Coronary artery (tissue), 2 donors: Measurements from ENCODE around the gene PNPLA5.
"Not testable (repeated sequence)": the region's sequence is repeated elsewhere in the genome, so short reads cannot be mapped to it uniquely, and the experiment has no call there.

ENCODE experiments used
- DNase-seq: peaks from one replicate; pipeline ENCODE4 v3.0.0-alpha.2; 2017; ENCODE audit warnings: low spot score
- H3K27ac ChIP-seq, 2 donors: fragments of 200-600 bp; sonication (generic); one replicate each; pipeline ENCODE4 v1.5.1; 2016 to 2019
- H3K4me3 ChIP-seq: fragments of 200-600 bp; sonication (generic); 2 replicates; pipeline ENCODE4 v1.5.1; 2016; ENCODE audit warnings: mild to moderate bottlenecking, moderate library complexity
- TF ChIP-seq, protein P1 (sequence below): fragments of 200-600 bp; sonication (generic); IDR thresholded peaks from one replicate; pipeline ENCODE4 v1.5.1; 2019; ENCODE audit warnings: antibody characterized with exemption

The PNPLA5 gene

DNA sequence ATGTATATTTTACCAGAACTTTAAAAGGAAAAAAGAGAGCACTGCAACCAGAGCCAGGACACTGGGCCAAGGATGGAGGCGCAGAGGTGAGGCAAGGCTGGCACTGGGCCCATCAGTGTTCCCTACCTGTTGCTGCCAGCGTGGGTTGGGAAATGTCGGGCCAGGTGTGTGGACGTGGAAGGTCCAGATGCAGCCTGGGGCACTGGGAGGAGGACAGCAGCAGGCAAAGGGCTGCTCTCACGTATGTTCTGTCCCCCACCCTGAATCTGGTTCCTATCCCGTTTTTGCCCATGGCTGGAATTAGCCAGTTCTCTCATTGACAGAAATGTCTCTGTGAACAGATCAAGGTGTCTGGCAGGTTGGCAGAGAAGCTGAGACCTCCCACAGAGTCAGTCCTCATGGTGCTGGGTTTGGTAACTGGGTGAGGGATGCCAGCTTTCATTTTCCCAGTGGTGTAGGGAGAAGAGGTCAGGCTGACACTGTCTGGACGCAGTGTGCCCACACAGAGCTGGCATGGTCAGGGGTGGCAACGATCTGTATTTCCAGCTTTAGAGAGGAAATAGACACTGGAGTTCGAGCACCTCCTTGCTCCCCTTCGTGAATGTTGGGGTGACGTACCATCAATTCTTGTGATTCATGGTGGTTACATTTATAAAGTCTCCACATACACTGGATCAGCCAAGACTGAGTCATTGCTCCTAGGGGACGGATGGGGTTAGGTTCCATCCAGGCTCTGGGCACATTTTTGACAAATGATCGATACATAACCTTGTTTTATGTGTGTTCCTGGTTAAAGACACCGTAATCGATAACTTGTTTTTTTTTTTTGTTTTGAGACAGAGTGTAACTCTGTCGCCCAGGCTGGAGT, 27.5 kb upstream of the PNPLA5 start:
- H3K4me3 ChIP-seq = no peak overlapping the region
- DNase-seq = no peak
- TF ChIP-seq, protein P1, sequence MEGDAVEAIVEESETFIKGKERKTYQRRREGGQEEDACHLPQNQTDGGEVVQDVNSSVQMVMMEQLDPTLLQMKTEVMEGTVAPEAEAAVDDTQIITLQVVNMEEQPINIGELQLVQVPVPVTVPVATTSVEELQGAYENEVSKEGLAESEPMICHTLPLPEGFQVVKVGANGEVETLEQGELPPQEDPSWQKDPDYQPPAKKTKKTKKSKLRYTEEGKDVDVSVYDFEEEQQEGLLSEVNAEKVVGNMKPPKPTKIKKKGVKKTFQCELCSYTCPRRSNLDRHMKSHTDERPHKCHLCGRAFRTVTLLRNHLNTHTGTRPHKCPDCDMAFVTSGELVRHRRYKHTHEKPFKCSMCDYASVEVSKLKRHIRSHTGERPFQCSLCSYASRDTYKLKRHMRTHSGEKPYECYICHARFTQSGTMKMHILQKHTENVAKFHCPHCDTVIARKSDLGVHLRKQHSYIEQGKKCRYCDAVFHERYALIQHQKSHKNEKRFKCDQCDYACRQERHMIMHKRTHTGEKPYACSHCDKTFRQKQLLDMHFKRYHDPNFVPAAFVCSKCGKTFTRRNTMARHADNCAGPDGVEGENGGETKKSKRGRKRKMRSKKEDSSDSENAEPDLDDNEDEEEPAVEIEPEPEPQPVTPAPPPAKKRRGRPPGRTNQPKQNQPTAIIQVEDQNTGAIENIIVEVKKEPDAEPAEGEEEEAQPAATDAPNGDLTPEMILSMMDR = no peak
- H3K27ac ChIP-seq = no peak overlapping the region

DNA sequence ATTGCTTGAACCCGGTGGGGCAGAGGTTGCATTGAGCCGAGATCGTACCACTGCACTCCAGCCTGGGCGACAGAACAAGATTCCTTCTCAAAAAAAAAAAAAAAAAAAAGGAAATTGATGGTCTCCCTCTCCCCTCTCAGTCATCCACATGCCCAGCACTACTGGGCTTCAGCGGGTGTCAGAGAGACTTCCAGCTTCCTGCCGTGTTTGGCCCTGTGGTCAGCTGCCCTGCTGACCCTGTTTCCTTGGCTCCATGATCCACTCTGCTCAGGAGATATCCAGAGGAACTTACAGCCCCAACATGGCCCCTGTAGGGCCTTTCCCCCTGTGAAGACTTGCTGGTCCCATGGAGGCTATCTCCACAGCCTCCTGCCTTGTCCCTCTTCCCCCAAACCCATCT, 25.7 kb upstream of the PNPLA5 start:
- no peak for DNase-seq

DNA sequence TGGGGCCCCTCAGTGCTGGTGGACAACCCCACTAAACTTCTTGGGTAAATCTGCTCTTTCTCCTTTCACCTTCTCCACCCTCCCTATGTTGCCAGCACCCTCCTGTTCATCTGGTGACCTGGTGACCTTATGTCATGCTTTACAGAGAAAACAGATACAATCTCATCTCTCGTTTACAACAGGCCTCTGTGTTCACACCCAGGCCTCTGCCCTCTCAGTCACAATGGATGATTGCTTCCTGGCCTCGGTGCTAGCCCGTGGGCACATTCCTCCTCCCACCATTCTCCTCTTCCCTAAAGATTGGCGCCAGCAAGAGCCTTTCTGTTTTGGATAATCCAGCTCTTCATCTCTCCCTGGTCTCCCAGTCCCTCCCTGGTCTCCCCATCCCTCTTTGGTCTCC, 19.5 kb upstream of the PNPLA5 start:
- DNase-seq = no peak
- no peak overlapping the region for H3K27ac ChIP-seq
- TF ChIP-seq, protein P1 = no peak
- no peak overlapping the region for H3K4me3 ChIP-seq

More for the DNA sequence above, 25.7 kb upstream of the PNPLA5 start:
- Histone ChIP-seq H3K27ac (no peak overlapping the region), H3K4me3 (no peak overlapping the region)
- TF ChIP-seq, protein P1 = no peak

DNA sequence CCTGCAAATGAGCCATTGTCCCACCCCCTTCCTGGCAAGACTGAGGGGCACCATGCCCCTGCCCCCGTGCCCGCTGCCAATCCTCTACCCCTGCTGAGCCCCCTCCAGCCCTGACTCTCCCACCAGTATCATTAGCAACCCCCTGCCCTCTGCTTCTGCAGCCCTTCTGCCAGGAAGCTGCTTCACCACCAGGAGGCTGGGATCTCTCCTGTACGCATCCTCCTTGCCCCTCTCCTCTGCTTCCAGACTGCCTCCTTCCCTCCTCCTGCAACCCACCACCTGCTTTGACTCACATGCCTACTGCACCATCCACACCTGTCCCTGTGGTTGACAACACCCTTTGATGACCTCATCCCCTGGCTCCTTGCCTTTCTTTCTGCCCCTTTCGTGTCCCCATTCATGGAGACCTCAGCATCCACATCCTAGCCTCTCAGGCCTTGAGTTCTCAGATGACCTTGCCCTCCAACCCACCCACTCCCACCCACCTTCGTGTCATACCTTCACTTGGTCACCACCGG, 18.4 kb upstream of the PNPLA5 start:
- Histone ChIP-seq H3K4me3 (no peak overlapping the region), H3K27ac (no peak overlapping the region)
- DNase-seq = no peak
- TF ChIP-seq, protein P1 = no peak

DNA sequence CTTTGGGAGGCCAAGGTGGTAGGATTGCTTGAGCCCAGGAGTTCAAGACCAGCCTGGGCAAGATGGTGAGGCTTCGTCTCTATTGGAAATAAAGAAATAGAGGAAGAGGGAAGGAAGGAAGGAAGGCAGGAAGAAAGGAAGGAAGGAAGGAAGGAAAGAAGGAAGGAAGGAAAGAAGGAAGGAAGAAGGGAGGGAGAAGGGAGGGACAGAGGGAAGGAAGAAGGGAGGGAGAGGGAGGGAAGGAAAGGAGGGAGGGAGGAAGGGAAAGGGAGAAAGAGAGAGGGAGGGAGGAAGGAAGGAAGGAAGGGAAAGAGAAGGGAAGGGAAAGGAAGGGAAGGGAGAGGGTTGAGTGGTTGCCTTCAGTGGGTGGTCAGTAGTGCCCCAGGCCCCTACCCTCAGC, 17.9 kb upstream of the PNPLA5 start:
- H3K4me3 ChIP-seq = no peak overlapping the region
- no peak for DNase-seq
- TF ChIP-seq, protein P1 = no peak
- no peak overlapping the region for H3K27ac ChIP-seq

DNA sequence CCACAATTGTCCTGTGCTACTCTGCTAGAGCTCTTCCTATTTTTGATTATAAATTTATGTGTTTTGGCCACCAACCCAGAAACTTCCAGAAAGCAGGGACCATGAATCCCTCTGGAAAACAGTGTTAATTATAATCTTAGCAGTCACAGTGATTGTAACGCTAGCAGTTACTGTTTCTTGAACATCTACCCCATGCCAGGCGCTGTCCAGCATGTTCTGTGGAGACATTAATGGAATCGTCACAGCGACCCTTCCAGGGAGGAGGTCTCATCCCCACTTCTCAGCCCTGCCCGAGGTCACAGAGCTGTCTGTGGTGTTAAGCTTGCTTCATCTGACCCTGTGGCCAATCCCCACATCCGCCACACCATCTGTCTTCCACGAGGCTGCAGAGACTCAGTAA, 13.9 kb upstream of the PNPLA5 start:
- TF ChIP-seq, protein P1 = no peak
- no peak overlapping the region for H3K4me3 ChIP-seq
- no peak for DNase-seq
- H3K27ac ChIP-seq = no peak overlapping the region

DNA sequence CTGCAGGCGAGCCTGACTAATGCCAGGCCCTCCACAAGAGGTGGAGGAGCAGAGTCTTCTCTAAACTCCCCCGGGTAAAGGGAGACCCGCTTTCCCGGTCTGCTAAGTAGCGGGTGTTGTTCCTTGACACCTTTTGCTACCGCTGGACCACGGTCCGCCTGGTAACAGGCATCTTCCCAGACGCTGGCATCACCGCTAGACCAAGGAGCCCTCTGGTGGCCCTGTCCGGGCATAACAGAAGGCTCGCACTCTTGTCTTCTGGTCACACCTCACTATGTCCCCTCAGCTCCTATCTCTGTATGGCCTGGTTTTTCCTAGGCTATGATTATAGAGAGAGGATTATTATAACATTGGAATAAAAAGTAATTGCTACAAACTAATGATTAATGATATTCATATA, 12.6 kb upstream of the PNPLA5 start:
- not testable (repeated sequence) for DNase-seq

DNA sequence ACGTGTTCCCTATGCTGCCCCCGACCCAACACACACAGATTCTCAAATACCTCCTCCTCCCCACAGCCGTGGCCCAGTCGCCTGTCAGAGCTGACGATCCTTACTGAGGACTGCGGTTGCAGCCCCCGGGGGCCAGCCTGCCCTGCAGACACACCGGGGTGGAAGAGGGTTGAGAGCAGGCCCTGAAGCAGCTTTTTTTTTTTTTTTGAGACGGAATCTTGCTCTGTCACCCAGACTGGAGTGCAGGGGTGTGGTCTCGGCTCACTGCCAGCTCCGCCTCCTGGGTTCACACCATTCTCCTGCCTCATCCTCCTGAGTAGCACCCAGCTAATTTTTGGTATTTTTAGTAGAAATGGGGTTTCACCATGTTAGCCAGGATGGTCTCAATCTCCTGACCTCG, 11.2 kb upstream of the PNPLA5 start:
- not testable (repeated sequence) for H3K27ac ChIP-seq, H3K4me3 ChIP-seq, DNase-seq

More for the DNA sequence above, 12.6 kb upstream of the PNPLA5 start:
- not testable (repeated sequence) for H3K4me3 ChIP-seq, H3K27ac ChIP-seq
